ENCODE results near the gene GTF2E1.
A peak's percentile ranks its signal among the peaks of the same experiment; 100 is the strongest.
"Not testable (repeated sequence)": the region's sequence is repeated elsewhere in the genome, so short reads cannot be mapped to it uniquely, and the experiment has no call there.

Gene GTF2E1
- 4.8 to 9.7 (median 8.0) reads per million in 3 donors for total RNA-seq

DNA sequence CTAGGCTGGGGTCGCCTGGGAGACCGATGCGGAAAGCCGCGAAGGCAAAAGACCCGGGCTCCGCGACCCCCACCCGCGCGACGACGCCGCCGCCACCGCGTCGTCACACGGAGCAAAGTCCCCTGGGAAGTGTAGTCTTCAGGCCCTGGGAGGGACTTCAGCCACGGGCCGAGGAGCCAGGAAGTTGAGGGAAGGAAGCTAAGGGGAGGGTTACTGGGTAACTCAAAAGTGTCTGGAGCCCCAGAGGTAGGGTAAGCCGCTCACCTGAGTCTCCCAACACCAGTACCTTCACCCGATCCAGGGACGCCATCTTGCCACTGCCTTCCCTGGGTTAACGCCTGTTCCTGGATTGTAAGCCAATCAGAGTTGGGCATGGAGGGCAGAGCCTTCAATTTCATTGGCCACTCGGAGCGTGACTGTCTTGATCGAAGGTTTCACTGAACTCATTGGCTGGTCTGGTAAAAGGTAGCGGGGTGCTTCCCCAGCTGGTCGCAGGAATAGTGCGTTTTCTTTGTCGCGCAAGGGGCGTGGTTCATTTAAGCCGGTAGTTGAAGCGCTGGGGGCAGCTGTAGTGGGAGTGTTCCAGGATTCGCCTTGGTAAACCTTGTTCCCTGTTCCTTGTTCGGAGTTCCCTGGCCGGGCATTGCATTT, at the start of gene GTF2E1, which contains the start of gene RABL3:
TSS of gene GTF2E1 (plus strand) at position 547 of the 651 bp plus-strand sequence. CDS start 7,809 bp downstream, outside the sequence.
TSS of gene RABL3 (minus strand) at position 319 of the 651 bp plus-strand sequence. CDS start at position 310, 9 bp downstream.
- peaks cover 12% of the 10 kb centered on the region for H3K4me1 ChIP-seq (ENCODE audit: control insufficient read depth, insufficient read depth, low read length, poor library complexity, severe bottlenecking)
- DNase-seq = peak; percentile 92 to 96 (median 96)
- no peaks in the 10 kb centered on the region for H3K9me3 ChIP-seq (ENCODE audit: control insufficient read depth, low read length)

GRCh38 chr3:120693439-120694171, 48.9 kb upstream of the GTF2E1 start:
- no peak for DNase-seq
- H3K36me3 ChIP-seq (ENCODE audit: control insufficient read depth, insufficient read depth, low read length) = peaks cover 9% of the 10 kb centered on the region

More for the DNA sequence above, at the start of gene GTF2E1, which contains the start of gene RABL3:
- H3K27ac ChIP-seq (ENCODE audit: insufficient read depth, low read length, poor library complexity, severe bottlenecking) = peak within 1 kb of the TSS; percentile 99
- H3K36me3 ChIP-seq (ENCODE audit: control insufficient read depth, insufficient read depth, low read length) = no peaks in the 10 kb centered on the region
- peak within 1 kb of the TSS; percentile 89 for H3K4me3 ChIP-seq (ENCODE audit: insufficient read depth, low read depth, low read length, poor library complexity, severe bottlenecking)
- no peaks in the 10 kb centered on the region for H3K27me3 ChIP-seq (replicated peaks; ENCODE audit: control insufficient read depth, insufficient read depth, low read length, poor library complexity, severe bottlenecking)

DNA sequence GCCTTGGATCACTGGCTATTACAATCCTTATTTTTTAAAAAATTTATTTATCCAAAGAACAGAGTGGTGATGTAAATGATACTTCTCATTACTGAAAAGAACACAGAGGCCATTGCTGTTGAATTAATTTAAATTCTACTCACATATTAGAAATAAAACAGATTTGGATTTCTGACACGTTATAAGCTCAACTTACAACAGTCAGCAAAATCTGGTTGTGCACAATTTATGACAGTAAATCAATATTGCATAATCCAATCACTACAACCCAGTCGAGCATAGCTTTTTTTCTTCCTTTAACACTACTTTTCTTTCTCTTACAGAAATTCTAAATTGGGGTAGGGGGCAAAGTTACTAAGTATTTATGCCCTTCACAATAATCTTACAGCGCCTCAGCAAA, 43.2 kb upstream of the GTF2E1 start:
- no peaks in the 10 kb centered on the region for H3K4me1 ChIP-seq (ENCODE audit: control insufficient read depth, insufficient read depth, low read length, poor library complexity, severe bottlenecking)
- H3K27ac ChIP-seq (ENCODE audit: insufficient read depth, low read length, poor library complexity, severe bottlenecking) = no peak overlapping the region
- H3K9me3 ChIP-seq (ENCODE audit: control insufficient read depth, low read length) = peaks cover 3% of the 10 kb centered on the region
- H3K4me3 ChIP-seq (ENCODE audit: insufficient read depth, low read depth, low read length, poor library complexity, severe bottlenecking) = no peak overlapping the region
- peaks cover 11% of the 10 kb centered on the region for H3K36me3 ChIP-seq (ENCODE audit: control insufficient read depth, insufficient read depth, low read length)
- DNase-seq = no peak
- no peaks in the 10 kb centered on the region for H3K27me3 ChIP-seq (replicated peaks; ENCODE audit: control insufficient read depth, insufficient read depth, low read length, poor library complexity, severe bottlenecking)

More at GRCh38 chr3:120693439-120694171, 48.9 kb upstream of the GTF2E1 start:
- Histone ChIP-seq H3K27ac (ENCODE audit: insufficient read depth, low read length, poor library complexity, severe bottlenecking) (no peak overlapping the region), H3K4me1 (ENCODE audit: control insufficient read depth, insufficient read depth, low read length, poor library complexity, severe bottlenecking) (no peaks in the 10 kb centered on the region), H3K4me3 (ENCODE audit: insufficient read depth, low read depth, low read length, poor library complexity, severe bottlenecking) (no peak overlapping the region), H3K9me3 (ENCODE audit: control insufficient read depth, low read length) (no peaks in the 10 kb centered on the region), H3K27me3 (replicated peaks; ENCODE audit: control insufficient read depth, insufficient read depth, low read length, poor library complexity, severe bottlenecking) (no peaks in the 10 kb centered on the region)

- no peak overlapping the region for H3K4me3 ChIP-seq (ENCODE audit: insufficient read depth, low read depth, low read length, poor library complexity, severe bottlenecking)
- H3K9me3 ChIP-seq (ENCODE audit: control insufficient read depth, low read length) = peaks cover 3% of the 10 kb centered on the region
- no peaks in the 10 kb centered on the region for H3K27me3 ChIP-seq (replicated peaks; ENCODE audit: control insufficient read depth, insufficient read depth, low read length, poor library complexity, severe bottlenecking)
- no peak overlapping the region for H3K27ac ChIP-seq (ENCODE audit: insufficient read depth, low read length, poor library complexity, severe bottlenecking)
- no peak for DNase-seq
- peaks cover 14% of the 10 kb centered on the region for H3K36me3 ChIP-seq (ENCODE audit: control insufficient read depth, insufficient read depth, low read length)
- no peaks in the 10 kb centered on the region for H3K4me1 ChIP-seq (ENCODE audit: control insufficient read depth, insufficient read depth, low read length, poor library complexity, severe bottlenecking)
Observed at GRCh38 chr3:120705884-120706582, 36.5 kb upstream of the GTF2E1 start.

DNA sequence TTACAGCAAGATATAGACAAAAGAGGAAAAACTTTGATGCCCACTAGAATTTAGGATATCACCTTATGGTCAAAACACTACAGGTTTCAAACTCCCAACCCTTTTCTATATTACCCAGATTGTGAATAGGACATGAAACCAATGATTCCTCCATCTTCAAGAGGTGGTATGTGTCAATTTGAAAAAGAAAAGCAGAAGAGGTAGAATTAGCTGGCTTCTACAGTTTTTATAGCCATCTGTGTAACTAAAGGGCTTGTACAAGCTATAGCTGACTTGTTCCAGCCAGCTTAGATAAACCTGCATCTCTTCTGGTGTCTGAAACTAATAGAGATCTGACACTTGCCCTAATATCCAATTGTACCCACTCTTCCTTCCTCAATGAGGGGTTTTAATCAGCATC, 35.6 kb upstream of the GTF2E1 start:
- H3K27ac ChIP-seq (ENCODE audit: insufficient read depth, low read length, poor library complexity, severe bottlenecking) = no peak overlapping the region
- no peak for DNase-seq
- H3K36me3 ChIP-seq (ENCODE audit: control insufficient read depth, insufficient read depth, low read length) = peaks cover 14% of the 10 kb centered on the region
- no peak overlapping the region for H3K4me3 ChIP-seq (ENCODE audit: insufficient read depth, low read depth, low read length, poor library complexity, severe bottlenecking)
- no peaks in the 10 kb centered on the region for H3K4me1 ChIP-seq (ENCODE audit: control insufficient read depth, insufficient read depth, low read length, poor library complexity, severe bottlenecking)
- H3K9me3 ChIP-seq (ENCODE audit: control insufficient read depth, low read length) = peaks cover 3% of the 10 kb centered on the region
- no peaks in the 10 kb centered on the region for H3K27me3 ChIP-seq (replicated peaks; ENCODE audit: control insufficient read depth, insufficient read depth, low read length, poor library complexity, severe bottlenecking)

- no peaks in the 10 kb centered on the region for H3K27me3 ChIP-seq (replicated peaks; ENCODE audit: control insufficient read depth, insufficient read depth, low read length, poor library complexity, severe bottlenecking)
- H3K4me1 ChIP-seq (ENCODE audit: control insufficient read depth, insufficient read depth, low read length, poor library complexity, severe bottlenecking) = no peaks in the 10 kb centered on the region
- peaks cover 8% of the 10 kb centered on the region for H3K36me3 ChIP-seq (ENCODE audit: control insufficient read depth, insufficient read depth, low read length)
- DNase-seq = no peak
- H3K9me3 ChIP-seq (ENCODE audit: control insufficient read depth, low read length) = no peaks in the 10 kb centered on the region
- H3K4me3 ChIP-seq (ENCODE audit: insufficient read depth, low read depth, low read length, poor library complexity, severe bottlenecking) = no peak overlapping the region
- no peak overlapping the region for H3K27ac ChIP-seq (ENCODE audit: insufficient read depth, low read length, poor library complexity, severe bottlenecking)
Observed at GRCh38 chr3:120708408-120708807, 34.1 kb upstream of the GTF2E1 start.

DNA sequence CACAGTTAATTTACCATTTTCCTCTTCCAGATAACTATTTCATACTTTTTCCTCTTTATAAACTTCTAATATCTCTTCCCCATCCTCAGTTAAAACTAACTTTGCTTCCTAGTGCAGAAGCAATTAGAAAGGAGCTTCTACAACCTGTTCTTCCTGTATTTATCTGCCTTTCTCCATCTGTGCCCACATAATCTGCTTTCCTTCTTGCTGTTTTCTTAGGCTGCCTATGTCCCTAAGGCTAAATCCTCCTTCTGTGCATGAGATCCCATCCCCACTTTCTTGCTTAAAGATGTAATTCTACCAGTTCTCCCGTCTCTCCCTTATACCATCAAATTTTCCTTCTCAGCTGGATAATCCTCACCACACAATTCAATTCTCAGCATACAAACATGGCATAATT, 32.2 kb upstream of the GTF2E1 start:
- H3K4me1 ChIP-seq (ENCODE audit: control insufficient read depth, insufficient read depth, low read length, poor library complexity, severe bottlenecking) = no peaks in the 10 kb centered on the region
- no peaks in the 10 kb centered on the region for H3K27me3 ChIP-seq (replicated peaks; ENCODE audit: control insufficient read depth, insufficient read depth, low read length, poor library complexity, severe bottlenecking)
- H3K4me3 ChIP-seq (ENCODE audit: insufficient read depth, low read depth, low read length, poor library complexity, severe bottlenecking) = no peak overlapping the region
- peaks cover 8% of the 10 kb centered on the region for H3K36me3 ChIP-seq (ENCODE audit: control insufficient read depth, insufficient read depth, low read length)
- DNase-seq = no peak
- no peaks in the 10 kb centered on the region for H3K9me3 ChIP-seq (ENCODE audit: control insufficient read depth, low read length)
- no peak overlapping the region for H3K27ac ChIP-seq (ENCODE audit: insufficient read depth, low read length, poor library complexity, severe bottlenecking)

- no peak for DNase-seq
- peaks cover 5% of the 10 kb centered on the region for H3K36me3 ChIP-seq (ENCODE audit: control insufficient read depth, insufficient read depth, low read length)
- no peak overlapping the region for H3K27ac ChIP-seq (ENCODE audit: insufficient read depth, low read length, poor library complexity, severe bottlenecking)
- no peaks in the 10 kb centered on the region for H3K27me3 ChIP-seq (replicated peaks; ENCODE audit: control insufficient read depth, insufficient read depth, low read length, poor library complexity, severe bottlenecking)
- no peaks in the 10 kb centered on the region for H3K4me1 ChIP-seq (ENCODE audit: control insufficient read depth, insufficient read depth, low read length, poor library complexity, severe bottlenecking)
- H3K9me3 ChIP-seq (ENCODE audit: control insufficient read depth, low read length) = no peaks in the 10 kb centered on the region
- H3K4me3 ChIP-seq (ENCODE audit: insufficient read depth, low read depth, low read length, poor library complexity, severe bottlenecking) = no peak overlapping the region
Observed at GRCh38 chr3:120713262-120713661, 29.3 kb upstream of the GTF2E1 start.

DNA sequence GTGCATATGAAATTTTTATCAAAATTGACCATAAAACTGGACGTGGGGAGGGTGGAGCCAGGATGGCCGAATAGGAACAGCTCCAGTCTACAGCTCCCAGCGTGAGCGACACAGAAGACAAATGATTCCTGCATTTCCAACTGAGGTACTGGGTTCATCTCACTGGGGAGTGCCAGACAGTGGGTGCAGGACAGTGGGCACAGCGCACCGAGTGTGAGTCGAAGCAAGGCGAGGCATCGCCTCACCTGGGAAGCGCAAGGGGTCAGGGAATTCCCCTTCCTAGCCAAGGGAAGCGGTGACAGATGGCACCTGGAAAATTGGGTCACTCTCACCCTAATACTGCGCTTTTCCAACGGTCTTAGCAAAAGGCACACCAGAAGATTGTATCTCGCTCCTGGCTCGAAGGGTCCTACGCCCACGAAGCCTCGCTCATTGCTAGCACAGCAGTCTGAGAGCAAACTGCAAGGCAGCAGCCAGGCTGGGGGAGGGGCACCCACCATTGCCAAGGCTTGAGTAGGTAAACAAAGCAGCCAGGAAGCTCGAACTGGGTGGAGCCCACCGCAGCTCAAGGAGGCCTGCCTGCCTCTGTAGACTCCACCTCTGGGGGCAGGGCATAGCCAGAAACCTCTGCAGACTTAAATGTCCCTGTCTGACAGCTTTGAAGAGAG, 23.2 kb upstream of the GTF2E1 start:
- H3K4me1 ChIP-seq (ENCODE audit: control insufficient read depth, insufficient read depth, low read length, poor library complexity, severe bottlenecking); H3K27ac ChIP-seq (ENCODE audit: insufficient read depth, low read length, poor library complexity, severe bottlenecking); H3K27me3 ChIP-seq (replicated peaks; ENCODE audit: control insufficient read depth, insufficient read depth, low read length, poor library complexity, severe bottlenecking); H3K36me3 ChIP-seq (ENCODE audit: control insufficient read depth, insufficient read depth, low read length); H3K9me3 ChIP-seq (ENCODE audit: control insufficient read depth, low read length): not testable (repeated sequence)
- peak overlapping the region; percentile 36 for H3K4me3 ChIP-seq (ENCODE audit: insufficient read depth, low read depth, low read length, poor library complexity, severe bottlenecking)
- DNase-seq = peak; percentile 53 to 73 (median 61)

All from effector memory CD4-positive, alpha-beta T cell (primary cell).